Activated T-helper 2 cell treated with anti-CD3 and anti-CD28 coated beads, Interferon-gamma antibody, Interleukin-2, Interleukin-4, amounts not matched to agents 10 μg/mL and 5 μg/mL and 100 μg/mL, durations not matched to agents 14 hours and 24 hours and 36 hours (primary cell): ENCODE results near the gene SHISAL1. TPM values are rescaled to one million over a fixed set of nuclear protein-coding genes. Genes with fewer than 3 reads are reported as not detected.

Source experiments
- DNase-seq: peaks from one replicate; pipeline ENCODE4 v3.0.0; 2021; ENCODE audit warnings: low spot score
- H3K27ac Mint-ChIP-seq: one replicate; pipeline ENCODE4 v1.8.0; 2021; ENCODE audit warnings: mixed read lengths
- H3K27me3 Mint-ChIP-seq: one replicate; pipeline ENCODE4 v1.8.0; 2021; ENCODE audit warnings: low read depth, mixed read lengths
- H3K36me3 Mint-ChIP-seq: one replicate; pipeline ENCODE4 v1.8.0; 2021; ENCODE audit warnings: low read depth, mixed read lengths
- H3K4me1 Mint-ChIP-seq: one replicate; pipeline ENCODE4 v1.8.0; 2021; ENCODE audit warnings: low read depth, mixed read lengths
- H3K4me3 Mint-ChIP-seq: one replicate; pipeline ENCODE4 v1.8.0; 2021; ENCODE audit warnings: low read depth, mild to moderate bottlenecking, moderate library complexity, mixed read lengths
- H3K9me3 Mint-ChIP-seq: one replicate; pipeline ENCODE4 v1.8.0; 2021; ENCODE audit warnings: mixed read lengths
- intact Hi-C: fragments of 100-400 bp; cut with micrococcal nuclease; formaldehyde crosslinking; loops from one replicate; pipeline ENCODE4 v1.15.1; 2023
- total RNA-seq: library from RNA; stranded (reverse); gene quantifications from 2 replicates; pipeline ENCODE4 v1.2.3, GENCODE V29; 2022

SHISAL1 gene
- total RNA-seq, 1 donor from 2014 or later: not detected

GRCh38 chr22:44202261-44202789 is 110.4 kb downstream of the SHISAL1 start:
- Mint-ChIP-seq H3K27ac (no peak overlapping the region), H3K9me3 (no peaks in the 10 kb centered on the region), H3K36me3 (peaks cover 56% of the 10 kb centered on the region), H3K4me3 (no peak overlapping the region), H3K27me3 (no peaks in the 10 kb centered on the region), H3K4me1 (no peaks in the 10 kb centered on the region)
- intact Hi-C loops: no loop called here
- no peak for DNase-seq

- Mint-ChIP-seq H3K4me3 (no peak overlapping the region), H3K27me3 (no peaks in the 10 kb centered on the region), H3K4me1 (no peaks in the 10 kb centered on the region), H3K9me3 (no peaks in the 10 kb centered on the region), H3K27ac (no peak overlapping the region), H3K36me3 (peaks cover 56% of the 10 kb centered on the region)
- DNase-seq: no peak
- intact Hi-C loops: no loop called here
Observed at GRCh38 chr22:44201665-44202064, 111.1 kb downstream of the SHISAL1 start.

GRCh38 chr22:44200855-44201550 is 111.7 kb downstream of the SHISAL1 start:
- Mint-ChIP-seq H3K4me1 (no peaks in the 10 kb centered on the region), H3K27ac (no peak overlapping the region), H3K36me3 (peaks cover 58% of the 10 kb centered on the region), H3K27me3 (no peaks in the 10 kb centered on the region), H3K9me3 (no peaks in the 10 kb centered on the region), H3K4me3 (no peak overlapping the region)
- intact Hi-C loops: no loop called here
- DNase-seq: no peak

GRCh38 chr22:44200451-44200850 is 112.3 kb downstream of the SHISAL1 start:
- intact Hi-C loops: no loop called here
- no peaks in the 10 kb centered on the region for H3K9me3 Mint-ChIP-seq
- no peaks in the 10 kb centered on the region for H3K27me3 Mint-ChIP-seq
- no peak for DNase-seq
- no peaks in the 10 kb centered on the region for H3K4me1 Mint-ChIP-seq
- H3K36me3 Mint-ChIP-seq: peaks cover 55% of the 10 kb centered on the region
- H3K27ac Mint-ChIP-seq: no peak overlapping the region
- no peak overlapping the region for H3K4me3 Mint-ChIP-seq

GRCh38 chr22:44199866-44200265 is 112.9 kb downstream of the SHISAL1 start:
- no peak overlapping the region for H3K27ac Mint-ChIP-seq
- intact Hi-C loops: no loop called here
- peaks cover 58% of the 10 kb centered on the region for H3K36me3 Mint-ChIP-seq
- H3K9me3 Mint-ChIP-seq: no peaks in the 10 kb centered on the region
- no peak for DNase-seq
- no peaks in the 10 kb centered on the region for H3K27me3 Mint-ChIP-seq
- H3K4me3 Mint-ChIP-seq: no peak overlapping the region
- no peaks in the 10 kb centered on the region for H3K4me1 Mint-ChIP-seq

GRCh38 chr22:44199164-44199563 is 113.6 kb downstream of the SHISAL1 start:
- Mint-ChIP-seq H3K36me3 (peaks cover 65% of the 10 kb centered on the region), H3K4me1 (peaks cover 6% of the 10 kb centered on the region), H3K27me3 (no peaks in the 10 kb centered on the region), H3K27ac (no peak overlapping the region), H3K9me3 (no peaks in the 10 kb centered on the region), H3K4me3 (no peak overlapping the region)
- intact Hi-C loops: no loop called here
- DNase-seq: no peak

GRCh38 chr22:44197271-44197670 is 115.5 kb downstream of the SHISAL1 start:
- Mint-ChIP-seq H3K27ac (no peak overlapping the region), H3K9me3 (no peaks in the 10 kb centered on the region), H3K4me3 (no peak overlapping the region), H3K36me3 (peaks cover 72% of the 10 kb centered on the region), H3K27me3 (no peaks in the 10 kb centered on the region), H3K4me1 (peaks cover 20% of the 10 kb centered on the region)
- no peak for DNase-seq
- intact Hi-C loops: no loop called here

GRCh38 chr22:44196731-44197131 is 116.0 kb downstream of the SHISAL1 start:
- intact Hi-C loops: no loop called here
- DNase-seq: no peak
- peaks cover 70% of the 10 kb centered on the region for H3K36me3 Mint-ChIP-seq
- H3K4me3 Mint-ChIP-seq: no peak overlapping the region
- peaks cover 22% of the 10 kb centered on the region for H3K4me1 Mint-ChIP-seq
- H3K27me3 Mint-ChIP-seq: no peaks in the 10 kb centered on the region
- no peaks in the 10 kb centered on the region for H3K9me3 Mint-ChIP-seq
- no peak overlapping the region for H3K27ac Mint-ChIP-seq

GRCh38 chr22:44196241-44196640 is 116.5 kb downstream of the SHISAL1 start:
- H3K27me3 Mint-ChIP-seq: no peaks in the 10 kb centered on the region
- H3K4me3 Mint-ChIP-seq: no peak overlapping the region
- H3K9me3 Mint-ChIP-seq: no peaks in the 10 kb centered on the region
- no peak overlapping the region for H3K27ac Mint-ChIP-seq
- peaks cover 26% of the 10 kb centered on the region for H3K4me1 Mint-ChIP-seq
- peaks cover 70% of the 10 kb centered on the region for H3K36me3 Mint-ChIP-seq
- intact Hi-C loops: no loop called here
- no peak for DNase-seq

GRCh38 chr22:44195189-44195871 is 117.4 kb downstream of the SHISAL1 start:
- no peak overlapping the region for H3K27ac Mint-ChIP-seq

GRCh38 chr22:44194569-44194968 is 118.2 kb downstream of the SHISAL1 start:
- Mint-ChIP-seq H3K36me3 (peaks cover 56% of the 10 kb centered on the region), H3K4me3 (no peak overlapping the region), H3K4me1 (peaks cover 29% of the 10 kb centered on the region), H3K27ac (no peak overlapping the region), H3K9me3 (no peaks in the 10 kb centered on the region), H3K27me3 (no peaks in the 10 kb centered on the region)
- DNase-seq: no peak
- intact Hi-C loops: no loop called here

More at GRCh38 chr22:44195189-44195871, 117.4 kb downstream of the SHISAL1 start:
- Mint-ChIP-seq H3K9me3 (no peaks in the 10 kb centered on the region), H3K4me3 (no peak overlapping the region), H3K4me1 (peaks cover 29% of the 10 kb centered on the region), H3K27me3 (no peaks in the 10 kb centered on the region), H3K36me3 (peaks cover 62% of the 10 kb centered on the region)
- DNase-seq: no peak
- intact Hi-C loops: no loop called here
